Stimulated activated naive CD8-positive, alpha-beta T cell treated with anti-CD3 and anti-CD28 coated beads, Interleukin-15, Interleukin-2, amounts not matched to agents 100 ng/mL and 50 ng/mL, for 24 hours (primary cell): ENCODE measurements around the gene DNAH11.
"Not testable (repeated sequence)": the region's sequence is repeated elsewhere in the genome, so short reads cannot be mapped to it uniquely, and the experiment has no call there.

Experiments used
- H3K27ac Mint-ChIP-seq: one replicate; pipeline ENCODE4 v1.8.0; 2021; ENCODE audit warnings: mild to moderate bottlenecking, mixed read lengths
- H3K27me3 Mint-ChIP-seq: one replicate; pipeline ENCODE4 v1.8.0; 2021; ENCODE audit warnings: mixed read lengths
- H3K36me3 Mint-ChIP-seq: one replicate; pipeline ENCODE4 v1.8.0; 2021; ENCODE audit warnings: low read depth, mixed read lengths
- H3K4me1 Mint-ChIP-seq: one replicate; pipeline ENCODE4 v1.8.0; 2021; ENCODE audit warnings: low read depth, mixed read lengths
- H3K4me3 Mint-ChIP-seq: one replicate; pipeline ENCODE4 v1.8.0; 2021; ENCODE audit warnings: mild to moderate bottlenecking, mixed read lengths
- H3K9me3 Mint-ChIP-seq: one replicate; pipeline ENCODE4 v1.8.0; 2021; ENCODE audit warnings: mixed read lengths

Gene DNAH11

DNA sequence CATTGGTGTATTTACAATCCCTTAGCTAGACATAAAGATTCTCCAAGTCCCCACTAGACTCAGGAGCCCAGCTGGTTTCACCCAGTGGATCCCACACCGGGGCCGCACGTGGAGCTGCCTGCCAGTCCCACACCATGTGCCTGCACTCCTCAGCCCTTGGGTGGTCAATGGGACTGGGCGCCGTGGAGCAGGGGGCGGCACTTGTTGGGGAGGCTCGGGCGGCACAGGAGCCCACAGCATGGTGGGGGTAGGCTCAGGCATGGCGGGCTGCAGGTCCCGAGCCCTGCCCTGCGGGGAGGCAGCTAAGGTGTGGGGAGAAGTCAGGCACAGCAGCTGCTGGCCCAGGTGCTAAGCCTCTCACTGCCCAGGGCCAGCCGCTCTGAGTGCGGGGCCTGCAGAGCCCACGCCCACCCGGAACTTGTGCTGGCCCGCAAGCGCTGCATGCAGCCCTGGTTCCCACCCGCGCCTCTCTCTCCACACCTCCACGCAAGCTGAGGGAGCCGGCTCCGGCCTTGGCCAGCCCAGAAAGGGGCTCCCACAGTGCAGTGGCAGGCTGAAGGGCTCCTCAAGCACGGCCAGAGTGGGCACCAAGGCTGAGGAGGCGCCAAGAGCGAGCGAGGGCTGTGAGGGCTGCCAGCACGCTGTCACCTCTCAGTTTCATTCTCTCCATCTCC is 6.3 kb upstream of the DNAH11 start:
- H3K4me3 Mint-ChIP-seq, H3K36me3 Mint-ChIP-seq, H3K9me3 Mint-ChIP-seq, H3K27ac Mint-ChIP-seq, H3K4me1 Mint-ChIP-seq: not testable (repeated sequence)
- peaks cover 22% of the 10 kb centered on the region for H3K27me3 Mint-ChIP-seq

DNA sequence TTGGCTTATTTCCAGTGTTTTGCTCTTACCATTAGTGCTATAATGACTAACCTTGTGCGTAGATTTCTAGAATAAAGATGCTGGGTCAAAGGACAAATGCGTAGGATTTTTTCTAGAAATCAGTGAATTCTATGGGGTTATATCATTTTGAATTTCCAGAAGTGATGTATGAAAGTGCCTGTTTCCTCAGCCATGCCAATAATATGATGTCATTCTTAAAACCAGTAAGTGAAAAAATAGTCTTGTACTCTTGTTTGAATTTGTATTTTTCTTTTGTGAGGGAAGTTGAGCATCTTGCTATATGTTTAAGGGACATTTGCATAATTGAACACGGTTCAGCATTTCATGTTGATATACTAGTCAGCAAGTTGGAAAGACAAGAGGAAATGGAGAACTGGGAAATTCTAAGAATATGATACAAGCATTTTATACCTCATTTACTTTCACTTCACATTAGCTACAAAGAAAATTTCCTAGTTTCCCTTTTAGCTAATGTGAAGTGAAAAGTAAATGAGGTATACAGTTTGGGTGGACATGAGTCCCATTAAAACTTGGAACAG is 3.8 kb upstream of the DNAH11 start:
- Mint-ChIP-seq H3K4me1 (peaks cover 7% of the 10 kb centered on the region), H3K27me3 (peaks cover 42% of the 10 kb centered on the region), H3K4me3 (no peak overlapping the region), H3K9me3 (no peaks in the 10 kb centered on the region), H3K36me3 (no peaks in the 10 kb centered on the region), H3K27ac (no peak overlapping the region)

DNA sequence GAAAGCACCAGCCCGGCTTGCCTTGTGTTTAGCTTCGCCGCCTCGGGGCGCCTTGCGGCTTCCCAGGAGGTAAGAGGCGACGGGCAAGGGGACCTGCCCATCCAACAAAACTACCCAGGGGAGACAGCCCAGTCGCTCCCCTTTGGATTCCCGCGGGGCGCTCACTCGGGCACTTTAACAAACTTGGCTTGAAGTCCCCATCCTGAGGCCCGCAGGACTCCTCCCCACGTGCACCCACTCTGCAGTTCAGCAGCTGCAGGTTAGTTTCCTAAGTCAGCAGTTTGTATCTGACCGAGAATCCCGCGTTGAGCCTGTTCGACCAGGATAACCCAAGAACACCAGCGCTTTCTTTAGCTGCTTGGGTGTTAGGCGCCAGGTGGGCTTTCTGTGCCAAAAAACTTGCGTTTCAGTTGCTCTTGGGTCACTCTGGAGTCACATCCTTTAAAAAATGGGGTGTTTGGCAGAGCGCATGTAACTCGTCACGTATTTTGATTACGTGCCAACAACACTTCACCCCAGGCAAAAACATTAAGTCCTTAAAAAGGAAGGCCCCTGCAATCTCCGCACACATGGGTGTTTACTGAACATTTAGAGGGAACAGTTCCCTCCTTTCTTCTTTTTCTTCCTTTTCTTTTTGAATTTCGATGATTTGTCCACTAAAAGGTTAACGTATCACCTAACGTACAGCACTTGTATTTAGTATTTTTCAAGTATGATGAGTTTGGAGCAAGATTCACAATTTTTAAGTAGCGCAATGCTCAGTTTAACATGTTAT is 876 bp downstream of the DNAH11 start:
- H3K4me1 Mint-ChIP-seq: peaks cover 9% of the 10 kb centered on the region
- no peaks in the 10 kb centered on the region for H3K36me3 Mint-ChIP-seq
- peaks cover 72% of the 10 kb centered on the region for H3K27me3 Mint-ChIP-seq
- no peak overlapping the region for H3K27ac Mint-ChIP-seq
- peak overlapping the region; percentile 75 for H3K4me3 Mint-ChIP-seq
- H3K9me3 Mint-ChIP-seq: no peaks in the 10 kb centered on the region

DNA sequence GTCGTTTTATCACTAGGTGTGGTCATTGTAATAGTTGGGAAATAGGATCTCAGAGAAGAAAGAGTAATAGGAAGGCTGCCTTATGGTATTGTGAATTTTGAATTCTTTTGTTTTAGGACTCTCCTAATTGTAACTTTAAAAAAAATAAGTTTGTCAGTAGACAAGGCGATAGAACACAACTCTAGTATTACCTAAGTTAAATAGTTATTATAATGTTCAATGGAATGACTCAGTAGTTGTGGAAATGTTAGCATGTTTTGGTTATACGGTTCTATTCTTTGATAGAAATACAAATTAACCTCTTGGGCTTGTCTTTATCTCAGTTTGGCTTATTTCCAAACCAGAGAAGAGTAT is 1.4 kb downstream of the DNAH11 start:
- Mint-ChIP-seq H3K27ac (no peak overlapping the region), H3K4me3 (peak overlapping the region; percentile 75), H3K27me3 (peaks cover 68% of the 10 kb centered on the region), H3K9me3 (no peaks in the 10 kb centered on the region), H3K36me3 (no peaks in the 10 kb centered on the region), H3K4me1 (peaks cover 9% of the 10 kb centered on the region)

DNA sequence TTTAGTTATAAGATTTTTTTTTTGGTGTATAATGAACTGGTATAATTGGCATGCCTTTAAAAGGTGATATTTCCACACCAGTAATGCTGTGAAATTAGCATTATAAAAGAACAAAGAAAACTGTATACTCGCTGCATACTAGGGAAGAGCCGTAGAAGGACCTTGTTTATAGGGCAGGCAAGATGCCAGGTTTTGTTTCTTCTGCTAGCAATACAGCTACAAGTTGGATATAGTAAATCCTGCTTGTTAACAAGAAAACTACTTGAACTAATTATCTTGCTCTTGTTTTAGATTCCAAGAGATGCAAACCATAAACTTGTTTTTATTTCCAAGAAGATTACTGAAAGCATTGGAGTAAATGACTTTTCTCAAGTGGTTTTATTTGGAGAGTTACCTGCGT is 1.9 kb downstream of the DNAH11 start:
- no peaks in the 10 kb centered on the region for H3K9me3 Mint-ChIP-seq
- H3K27me3 Mint-ChIP-seq: peaks cover 68% of the 10 kb centered on the region
- no peaks in the 10 kb centered on the region for H3K36me3 Mint-ChIP-seq
- peaks cover 9% of the 10 kb centered on the region for H3K4me1 Mint-ChIP-seq
- H3K27ac Mint-ChIP-seq: no peak overlapping the region
- no peak overlapping the region for H3K4me3 Mint-ChIP-seq

DNA sequence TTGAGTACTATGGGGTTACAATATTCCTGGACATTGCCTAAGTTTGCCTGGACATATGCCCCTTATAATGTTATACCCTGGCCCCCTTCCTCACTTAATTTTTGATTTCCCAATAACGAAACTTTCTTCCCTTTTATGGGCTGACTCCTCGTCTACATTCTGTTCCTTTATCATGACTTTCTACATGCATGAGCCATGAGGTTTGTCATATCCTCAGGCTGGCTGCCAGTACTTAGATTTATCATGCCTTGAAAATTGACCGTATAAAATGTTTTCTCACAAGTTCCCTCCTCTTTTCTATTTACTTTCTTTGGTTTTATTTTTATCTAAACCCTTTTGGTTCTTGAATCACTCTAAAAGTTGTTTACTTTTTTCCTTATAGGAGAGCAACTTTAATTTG is 4.7 kb downstream of the DNAH11 start:
- H3K36me3 Mint-ChIP-seq: no peaks in the 10 kb centered on the region
- H3K4me3 Mint-ChIP-seq: no peak overlapping the region
- H3K27me3 Mint-ChIP-seq: peaks cover 51% of the 10 kb centered on the region
- no peak overlapping the region for H3K27ac Mint-ChIP-seq
- peaks cover 9% of the 10 kb centered on the region for H3K4me1 Mint-ChIP-seq
- H3K9me3 Mint-ChIP-seq: no peaks in the 10 kb centered on the region

DNA sequence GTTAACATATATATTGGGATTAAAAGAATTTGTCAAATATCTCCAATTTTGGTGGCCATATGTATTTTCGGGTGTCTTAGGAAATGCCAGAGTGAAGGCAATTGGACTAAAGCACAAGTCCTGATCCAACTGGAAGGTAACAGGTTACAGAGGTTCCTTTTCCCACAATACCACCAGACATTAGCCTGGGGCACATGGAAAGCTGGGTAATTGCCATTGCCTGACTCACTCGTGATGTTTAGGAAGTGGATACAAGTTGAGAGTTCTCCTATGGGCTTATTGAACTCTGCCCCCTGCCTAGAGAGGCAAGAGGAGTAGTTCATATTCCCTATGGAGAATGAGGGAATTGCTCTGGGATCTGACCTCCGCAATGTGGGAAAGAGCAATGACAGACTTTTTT is 5.7 kb downstream of the DNAH11 start:
- peaks cover 5% of the 10 kb centered on the region for H3K4me1 Mint-ChIP-seq
- no peak overlapping the region for H3K27ac Mint-ChIP-seq
- H3K27me3 Mint-ChIP-seq: peaks cover 48% of the 10 kb centered on the region
- H3K36me3 Mint-ChIP-seq: no peaks in the 10 kb centered on the region
- no peaks in the 10 kb centered on the region for H3K9me3 Mint-ChIP-seq
- H3K4me3 Mint-ChIP-seq: no peak overlapping the region

DNA sequence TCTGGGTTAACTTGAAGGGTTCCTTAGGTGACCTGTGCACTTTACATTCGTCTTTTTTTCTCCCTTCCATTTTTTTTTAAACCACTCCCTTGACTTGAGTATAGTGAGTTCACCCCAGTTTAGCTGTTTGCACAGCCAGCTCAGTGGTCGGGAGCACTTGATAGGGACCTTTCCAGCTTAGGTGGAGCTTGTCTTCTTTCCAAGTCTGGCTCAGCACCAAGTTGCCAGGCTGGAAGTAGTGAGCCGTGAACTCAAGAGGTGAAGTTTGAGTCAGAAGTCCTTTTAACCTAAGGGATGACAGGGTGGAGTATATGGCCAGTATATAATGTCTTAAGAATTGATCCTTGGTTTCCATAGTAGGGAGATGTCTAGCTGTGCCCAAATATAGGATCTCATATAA is 7.2 kb downstream of the DNAH11 start:
- Mint-ChIP-seq H3K9me3 (no peaks in the 10 kb centered on the region), H3K36me3 (no peaks in the 10 kb centered on the region), H3K4me1 (no peaks in the 10 kb centered on the region), H3K27ac (no peak overlapping the region), H3K27me3 (peaks cover 34% of the 10 kb centered on the region), H3K4me3 (no peak overlapping the region)

DNA sequence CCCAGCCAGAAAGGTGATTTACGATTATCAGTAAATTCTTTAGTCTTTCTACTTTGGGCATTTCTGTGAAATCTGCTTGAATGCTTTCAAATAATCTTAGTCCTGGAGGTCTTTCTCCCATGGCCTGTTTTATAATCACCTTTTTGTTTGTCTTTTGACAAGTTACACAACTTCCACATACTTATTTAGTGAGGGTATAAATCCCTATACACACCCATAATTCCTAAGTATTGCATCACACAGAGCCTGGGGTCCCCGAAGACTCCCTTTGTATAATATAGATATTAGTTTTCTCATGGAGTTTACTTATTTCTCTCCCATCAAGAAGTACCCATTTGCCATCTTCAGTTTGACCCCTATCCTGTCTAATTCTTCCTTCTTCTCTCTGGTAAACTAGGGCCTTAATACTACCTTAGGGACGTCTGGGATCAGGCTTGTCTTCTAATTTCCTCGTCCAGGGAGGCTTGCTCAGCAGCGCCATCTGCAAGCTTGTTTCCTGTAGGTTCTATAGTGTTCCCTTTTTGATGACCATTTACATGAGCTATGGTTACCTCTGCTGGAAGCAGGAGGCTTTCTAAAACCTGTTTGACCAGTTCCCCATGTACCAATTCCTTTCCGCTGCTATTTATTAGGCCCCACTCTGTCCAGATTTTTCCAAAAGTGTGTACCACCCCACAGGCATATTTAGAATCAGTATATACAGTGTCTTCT is 8.1 kb downstream of the DNAH11 start:
- Mint-ChIP-seq H3K4me3 (no peak overlapping the region), H3K27ac (no peak overlapping the region), H3K9me3 (no peaks in the 10 kb centered on the region), H3K27me3 (peaks cover 25% of the 10 kb centered on the region), H3K4me1 (no peaks in the 10 kb centered on the region), H3K36me3 (no peaks in the 10 kb centered on the region)

DNA sequence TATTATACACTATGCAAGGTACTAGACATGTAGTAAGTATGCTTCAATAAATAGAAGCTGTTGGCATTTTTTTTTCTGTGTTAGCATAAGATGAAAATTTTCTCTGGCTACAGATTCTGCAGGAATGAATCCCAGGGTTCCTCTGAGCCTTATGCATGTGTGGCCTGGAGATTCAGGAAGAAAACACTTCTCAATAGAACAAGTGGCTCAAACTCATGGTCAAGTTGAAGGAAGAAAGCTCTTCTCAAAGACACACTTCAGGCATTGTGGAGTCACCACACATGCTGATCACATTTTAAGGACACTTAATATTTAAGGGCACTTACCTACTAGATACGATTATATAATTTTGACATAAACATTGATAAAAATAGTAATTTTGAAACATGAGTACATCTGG is 19.5 kb downstream of the DNAH11 start:
- no peaks in the 10 kb centered on the region for H3K27me3 Mint-ChIP-seq
- no peaks in the 10 kb centered on the region for H3K36me3 Mint-ChIP-seq
- no peaks in the 10 kb centered on the region for H3K9me3 Mint-ChIP-seq
- no peaks in the 10 kb centered on the region for H3K4me1 Mint-ChIP-seq
- no peak overlapping the region for H3K27ac Mint-ChIP-seq
- H3K4me3 Mint-ChIP-seq: no peak overlapping the region

DNA sequence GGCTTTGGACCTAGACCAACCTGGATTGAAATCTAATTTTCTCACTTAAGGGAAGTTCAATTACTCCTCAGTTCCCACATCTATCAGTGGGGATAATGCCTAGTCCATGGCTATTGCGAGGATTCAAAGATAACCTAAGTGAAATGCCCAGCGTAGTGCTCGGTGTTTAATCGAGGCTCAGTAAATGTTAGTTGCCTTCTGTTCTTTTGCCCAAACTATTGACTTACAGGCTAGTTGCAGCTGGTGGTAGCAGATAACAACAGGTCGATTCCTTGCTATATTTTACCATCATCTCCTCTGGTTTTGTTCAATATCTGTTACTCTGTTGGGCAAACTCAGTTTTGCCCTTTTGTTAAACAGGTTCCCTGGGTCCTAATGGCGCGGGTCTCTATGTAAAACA is 22.8 kb downstream of the DNAH11 start:
- Mint-ChIP-seq H3K4me3 (no peak overlapping the region), H3K4me1 (no peaks in the 10 kb centered on the region), H3K27ac (no peak overlapping the region), H3K27me3 (peaks cover 4% of the 10 kb centered on the region), H3K36me3 (no peaks in the 10 kb centered on the region), H3K9me3 (no peaks in the 10 kb centered on the region)

DNA sequence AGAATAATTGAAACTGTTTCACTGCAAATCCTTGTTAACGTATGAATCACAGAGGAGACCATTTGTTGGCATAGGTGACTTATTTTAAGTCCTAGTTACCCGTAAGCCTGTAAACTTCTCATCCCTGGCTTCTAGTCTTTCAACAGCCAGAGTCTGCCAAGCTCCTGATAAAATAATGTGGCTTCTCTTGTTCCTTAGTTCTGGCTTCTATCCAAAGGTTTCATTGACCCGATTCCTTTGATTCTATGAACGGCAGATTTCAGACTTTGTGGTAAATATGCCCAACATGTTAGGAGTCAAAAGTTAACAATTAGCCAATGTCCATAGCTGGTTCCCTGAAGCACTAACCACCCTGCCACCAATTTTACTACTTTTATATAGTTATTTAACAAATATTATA is 23.3 kb downstream of the DNAH11 start:
- Mint-ChIP-seq H3K4me1 (no peaks in the 10 kb centered on the region), H3K36me3 (no peaks in the 10 kb centered on the region), H3K27me3 (peaks cover 4% of the 10 kb centered on the region), H3K4me3 (no peak overlapping the region), H3K9me3 (no peaks in the 10 kb centered on the region), H3K27ac (no peak overlapping the region)

DNA sequence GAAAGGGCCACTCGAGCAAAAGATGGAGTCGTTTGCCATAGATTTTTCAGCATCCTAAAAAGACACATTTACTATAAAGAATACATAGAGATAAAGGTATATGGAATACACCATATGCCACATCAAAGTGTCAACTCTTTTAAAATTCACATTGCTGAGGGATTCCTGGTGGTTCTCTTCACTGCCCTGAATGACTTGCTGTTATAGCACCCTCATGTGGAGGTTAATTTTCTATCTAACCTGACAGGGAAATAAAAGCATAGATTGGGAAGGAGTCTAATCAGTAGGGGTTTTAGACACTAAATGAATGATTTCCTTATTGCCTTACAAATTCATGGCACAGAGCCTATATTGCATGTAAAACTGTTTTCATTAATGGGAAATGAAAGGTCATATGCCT is 25.9 kb downstream of the DNAH11 start:
- Mint-ChIP-seq H3K9me3 (no peaks in the 10 kb centered on the region), H3K27me3 (peaks cover 7% of the 10 kb centered on the region), H3K36me3 (no peaks in the 10 kb centered on the region), H3K4me1 (no peaks in the 10 kb centered on the region), H3K4me3 (no peak overlapping the region), H3K27ac (no peak overlapping the region)

DNA sequence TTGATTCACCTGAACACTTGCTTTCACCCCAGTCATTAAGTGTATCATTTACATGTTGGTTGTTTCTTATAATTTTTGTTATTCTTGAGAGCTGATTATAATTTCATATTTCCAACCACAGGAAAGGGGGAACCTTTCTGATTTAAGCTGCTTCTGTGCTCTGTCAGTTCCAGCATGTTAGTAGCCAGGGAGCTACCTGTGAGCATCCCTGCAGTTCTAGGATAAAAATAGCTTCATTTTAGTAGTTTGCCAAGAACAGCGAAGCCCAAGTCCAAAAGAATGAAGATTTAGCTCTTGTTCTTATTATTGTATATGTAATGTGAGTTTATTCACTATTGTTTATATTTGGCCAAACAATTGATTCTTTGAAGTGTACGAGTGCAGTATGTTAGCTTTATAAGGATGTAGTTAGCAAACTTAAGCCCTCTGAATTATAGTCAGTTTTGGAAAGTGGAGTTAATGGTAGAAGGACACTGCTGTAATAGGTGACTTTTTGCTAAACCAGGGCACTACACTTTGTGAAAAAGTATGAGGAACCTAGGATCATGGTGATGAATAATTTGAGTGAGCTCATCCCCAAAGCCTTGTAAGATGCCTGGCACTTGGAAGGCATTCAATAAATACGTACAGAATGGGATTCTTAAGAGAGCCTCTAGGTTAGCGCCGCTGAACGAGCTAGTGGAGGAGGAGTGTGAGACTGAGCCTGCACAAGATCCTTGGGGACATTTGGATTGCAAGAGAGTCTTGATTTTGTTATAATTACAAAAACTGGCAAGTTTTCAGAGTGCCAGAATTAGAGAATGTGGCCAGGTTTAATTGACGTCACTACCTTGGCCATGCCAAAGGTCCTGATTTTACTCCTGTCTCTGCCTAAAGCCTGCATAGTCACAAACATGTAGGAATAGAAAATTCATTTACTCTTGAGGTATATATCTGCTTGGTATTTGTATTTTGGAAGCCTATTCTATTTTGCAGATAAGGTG is 29.8 kb downstream of the DNAH11 start:
- Mint-ChIP-seq H3K36me3 (no peaks in the 10 kb centered on the region), H3K27ac (no peak overlapping the region), H3K27me3 (peaks cover 13% of the 10 kb centered on the region), H3K9me3 (no peaks in the 10 kb centered on the region), H3K4me3 (no peak overlapping the region), H3K4me1 (no peaks in the 10 kb centered on the region)
